ENCODE data around the gene TBC1D1.

DNA sequence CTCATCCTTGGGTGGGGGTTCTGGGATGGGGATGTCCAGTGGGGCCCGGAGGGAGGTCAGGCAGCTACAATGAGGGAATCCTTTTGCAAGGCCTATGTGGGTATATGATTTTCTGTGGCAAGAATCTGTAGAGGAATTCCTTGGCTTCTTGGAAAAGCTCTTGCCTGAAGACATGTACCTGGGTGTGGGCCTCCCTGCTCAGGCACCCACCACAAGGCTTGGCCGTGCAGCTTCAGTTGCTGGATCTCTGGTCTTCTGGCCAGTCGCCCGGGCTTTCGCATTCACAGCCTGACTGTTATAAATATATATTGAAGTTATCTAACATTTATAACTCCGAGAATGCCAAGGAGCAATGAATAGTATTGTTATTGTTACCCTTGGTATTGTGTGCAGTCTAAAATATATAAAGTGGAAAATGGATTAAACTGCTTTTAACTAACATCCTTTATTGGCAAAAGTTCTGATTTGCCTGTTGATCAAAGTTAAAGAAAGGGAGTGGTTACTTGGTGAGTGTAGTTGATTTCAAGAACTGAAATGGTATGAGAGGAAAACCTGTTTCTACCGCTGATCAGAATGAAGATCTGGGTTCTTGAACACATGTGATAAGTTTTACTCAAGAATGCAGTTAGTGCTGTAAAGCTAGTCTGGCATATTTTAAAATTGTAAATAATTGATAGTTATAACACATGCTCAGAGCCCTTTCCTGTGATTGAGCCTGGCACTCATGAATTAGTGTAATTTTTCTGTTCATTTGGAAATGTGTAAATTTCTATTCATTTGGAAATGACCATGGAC lies 105.3 kb downstream of the TBC1D1 start:
- TF ChIP-seq, protein P1, sequence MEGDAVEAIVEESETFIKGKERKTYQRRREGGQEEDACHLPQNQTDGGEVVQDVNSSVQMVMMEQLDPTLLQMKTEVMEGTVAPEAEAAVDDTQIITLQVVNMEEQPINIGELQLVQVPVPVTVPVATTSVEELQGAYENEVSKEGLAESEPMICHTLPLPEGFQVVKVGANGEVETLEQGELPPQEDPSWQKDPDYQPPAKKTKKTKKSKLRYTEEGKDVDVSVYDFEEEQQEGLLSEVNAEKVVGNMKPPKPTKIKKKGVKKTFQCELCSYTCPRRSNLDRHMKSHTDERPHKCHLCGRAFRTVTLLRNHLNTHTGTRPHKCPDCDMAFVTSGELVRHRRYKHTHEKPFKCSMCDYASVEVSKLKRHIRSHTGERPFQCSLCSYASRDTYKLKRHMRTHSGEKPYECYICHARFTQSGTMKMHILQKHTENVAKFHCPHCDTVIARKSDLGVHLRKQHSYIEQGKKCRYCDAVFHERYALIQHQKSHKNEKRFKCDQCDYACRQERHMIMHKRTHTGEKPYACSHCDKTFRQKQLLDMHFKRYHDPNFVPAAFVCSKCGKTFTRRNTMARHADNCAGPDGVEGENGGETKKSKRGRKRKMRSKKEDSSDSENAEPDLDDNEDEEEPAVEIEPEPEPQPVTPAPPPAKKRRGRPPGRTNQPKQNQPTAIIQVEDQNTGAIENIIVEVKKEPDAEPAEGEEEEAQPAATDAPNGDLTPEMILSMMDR (conservative IDR thresholded peaks at IDR 0.05 in 1 of 2, IDR thresholded peaks at IDR 0.05 in 1 of 2; ENCODE audit: low read depth in 1 of 2, low read length in 2 of 2): no peak
- no peak for TF ChIP-seq EZH2 (IDR thresholded peaks at IDR 0.05; ENCODE audit: low read length, missing control alignments)
